HG03159 (cell line): Measurements from ENCODE around the gene CHCT1.
"Not testable (repeated sequence)": the region's sequence is repeated elsewhere in the genome, so short reads cannot be mapped to it uniquely, and the experiment has no call there.

Experiments used
- ATAC-seq: cut with Tn5 transposase; IDR thresholded peaks from one replicate; pipeline ENCODE4 v1.9.1; 2021; ENCODE audit warnings: mild to moderate bottlenecking, moderate library complexity; ENCODE audit not compliant: unreplicated experiment

CHCT1 gene

DNA sequence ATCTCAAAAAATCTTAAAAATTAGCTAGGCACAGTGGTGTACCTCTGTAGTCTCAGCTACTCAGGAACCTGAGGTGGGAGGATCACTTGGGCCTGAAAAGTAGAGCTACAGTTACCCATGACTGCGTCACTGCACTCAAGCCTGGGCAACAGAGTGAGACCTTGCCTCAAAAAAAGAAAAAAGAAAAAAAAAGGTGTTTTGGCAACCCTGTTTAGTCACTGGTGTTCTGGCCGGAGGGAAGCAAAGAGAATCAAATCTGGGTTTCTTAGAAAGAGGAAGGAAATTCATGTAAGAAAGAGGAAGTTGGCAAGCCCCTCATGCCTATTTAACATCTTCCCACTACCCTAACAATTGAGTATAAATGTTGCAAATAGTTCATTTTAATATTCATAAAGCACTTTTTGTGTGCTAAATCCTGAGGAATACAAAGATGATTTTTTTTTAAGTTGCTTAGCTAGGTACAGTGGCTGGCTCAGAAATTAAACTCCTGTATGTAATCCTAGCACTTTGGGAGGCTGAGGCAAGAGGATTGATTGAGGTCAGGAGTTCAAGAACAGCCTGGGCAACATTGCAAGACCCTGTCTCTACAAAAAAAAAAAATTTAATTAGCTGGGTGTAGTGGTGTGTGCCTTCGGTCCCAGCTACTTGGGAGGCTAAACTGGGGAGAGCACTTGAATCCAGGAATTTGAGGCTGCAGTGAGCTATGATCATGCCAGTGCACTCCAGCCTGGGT, 23.9 kb upstream of the CHCT1 start:
- peak; percentile 70 for ATAC-seq

DNA sequence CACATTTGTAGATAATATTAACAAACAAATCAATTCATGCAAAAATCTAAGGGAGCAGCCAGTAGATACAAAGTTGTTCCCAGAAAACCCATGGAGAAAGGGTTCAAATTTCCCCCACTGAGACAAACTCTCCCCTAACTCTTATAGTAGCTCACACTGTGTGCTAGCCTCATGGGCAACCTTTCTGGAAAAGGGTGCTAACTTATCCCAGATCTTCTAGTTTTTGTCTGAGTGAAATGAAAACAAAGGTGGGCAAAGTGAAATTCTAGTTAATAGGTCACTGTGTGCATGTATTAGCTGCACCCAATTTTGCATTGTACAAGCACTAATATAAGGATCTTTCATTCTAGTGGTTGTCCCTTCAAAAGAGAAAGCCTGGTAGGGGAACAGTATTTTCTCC, 20.5 kb upstream of the CHCT1 start:
- ATAC-seq: no peak

DNA sequence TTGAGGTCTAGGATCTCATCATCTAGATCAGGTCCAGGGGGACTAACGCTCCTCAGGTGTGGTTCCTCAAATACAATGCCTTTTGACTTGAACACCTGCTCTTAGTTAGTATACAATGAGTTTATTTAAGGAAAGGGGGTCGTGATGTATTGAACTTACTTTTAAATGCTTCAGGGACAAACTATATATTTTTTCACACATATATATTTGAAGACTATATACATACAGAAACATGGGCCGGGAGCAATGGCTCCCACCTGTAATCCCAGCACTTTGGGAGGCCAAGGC, 18.8 kb upstream of the CHCT1 start:
- ATAC-seq: no peak

GRCh38 chr17:60403962-60404361, 18.3 kb upstream of the CHCT1 start:
- no peak for ATAC-seq

DNA sequence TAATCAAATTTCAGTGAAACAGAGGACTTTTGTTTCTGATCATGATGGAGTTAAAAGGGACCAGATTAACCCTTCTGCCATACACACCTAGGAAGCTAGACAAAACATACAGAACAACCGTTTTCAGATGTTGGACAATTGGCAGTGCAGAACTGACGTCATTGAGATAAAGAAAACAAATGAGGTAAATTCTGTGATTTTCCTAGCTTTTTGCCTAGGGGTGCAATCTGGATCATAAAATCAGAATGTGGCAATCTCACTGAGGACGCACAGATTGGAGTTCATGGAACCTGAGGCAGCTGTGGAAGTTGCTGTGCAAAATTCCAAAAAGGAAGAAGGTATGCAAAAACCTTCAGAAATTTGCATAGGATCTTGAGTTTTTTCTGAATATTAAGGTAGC, 15.4 kb upstream of the CHCT1 start:
- ATAC-seq: no peak

DNA sequence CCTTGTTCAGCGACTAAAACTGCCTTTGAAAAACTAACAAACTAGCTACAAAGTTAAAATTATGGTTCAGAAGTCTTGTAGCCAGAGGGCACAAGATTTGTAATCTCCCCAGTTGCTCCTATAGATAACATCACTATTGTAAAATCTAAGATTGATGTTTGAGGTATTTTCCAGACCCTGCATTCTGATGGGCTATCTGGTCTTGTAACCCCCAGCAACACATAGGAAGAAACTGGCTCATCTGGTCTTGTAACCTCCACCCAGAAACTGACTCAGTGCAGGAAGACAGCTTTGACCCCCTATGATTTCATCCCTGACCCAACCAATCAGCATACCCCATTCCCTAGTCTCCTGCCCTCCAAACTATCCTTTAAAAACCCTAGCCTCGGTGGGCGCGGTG, 12.3 kb upstream of the CHCT1 start:
- ATAC-seq: no peak

GRCh38 chr17:60412701-60413100, 9.6 kb upstream of the CHCT1 start:
- no peak for ATAC-seq

- ATAC-seq: no peak
Measured at GRCh38 chr17:60415146-60415545, 7.1 kb upstream of the CHCT1 start.

- no peak for ATAC-seq
Measured at GRCh38 chr17:60416368-60416925, 5.8 kb upstream of the CHCT1 start.

- ATAC-seq: not testable (repeated sequence)
Measured at GRCh38 chr17:60419003-60419402, 3.3 kb upstream of the CHCT1 start.

- not testable (repeated sequence) for ATAC-seq
Measured at GRCh38 chr17:60419875-60420274, 2.4 kb upstream of the CHCT1 start.

DNA sequence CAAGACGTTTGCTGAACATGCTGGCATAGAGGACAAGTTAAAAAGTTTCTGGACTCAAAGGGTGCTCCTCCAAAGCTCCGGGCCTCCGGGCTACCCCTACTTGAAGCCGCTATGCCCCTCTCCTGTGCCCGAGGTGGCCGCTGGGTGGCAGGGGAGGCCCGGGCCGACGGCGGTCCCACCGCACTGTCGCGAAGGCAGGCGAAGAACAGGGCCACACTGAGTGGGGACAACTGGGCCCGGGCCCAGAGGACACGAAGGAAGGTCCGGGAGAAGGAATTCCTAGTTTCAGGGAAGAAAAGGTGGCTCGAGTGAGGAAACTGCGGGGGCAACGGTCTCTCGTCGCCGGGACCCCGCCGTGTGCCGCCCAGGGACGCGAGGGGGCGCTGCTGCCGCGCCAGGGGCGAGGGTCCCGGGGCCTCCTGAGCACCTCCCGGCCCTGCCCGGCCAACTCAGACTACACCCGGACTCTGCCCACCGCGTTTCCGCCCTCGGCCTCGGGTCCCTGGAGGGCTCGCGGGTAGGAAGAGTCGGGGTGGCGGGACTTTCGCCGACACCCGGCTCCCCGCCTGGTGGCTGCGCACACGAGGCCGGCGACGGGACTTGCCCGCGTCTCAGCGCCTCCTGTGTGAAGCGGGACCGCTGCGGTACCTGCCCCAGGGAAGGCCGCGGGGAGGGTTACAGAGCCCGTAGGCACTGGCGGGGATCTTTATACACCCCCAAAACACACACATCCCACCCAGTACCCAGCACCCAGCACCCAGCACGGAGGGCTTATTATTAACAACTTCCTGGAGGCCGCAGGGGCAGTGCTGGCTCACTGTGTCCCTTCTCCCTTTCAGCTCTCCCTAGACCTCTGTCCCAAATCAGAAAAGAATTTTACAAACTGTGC, 772 bp upstream of the CHCT1 start:
- ATAC-seq: peak; percentile 87

GRCh38 chr17:60423865-60424264, 1.6 kb downstream of the CHCT1 start:
- no peak for ATAC-seq

DNA sequence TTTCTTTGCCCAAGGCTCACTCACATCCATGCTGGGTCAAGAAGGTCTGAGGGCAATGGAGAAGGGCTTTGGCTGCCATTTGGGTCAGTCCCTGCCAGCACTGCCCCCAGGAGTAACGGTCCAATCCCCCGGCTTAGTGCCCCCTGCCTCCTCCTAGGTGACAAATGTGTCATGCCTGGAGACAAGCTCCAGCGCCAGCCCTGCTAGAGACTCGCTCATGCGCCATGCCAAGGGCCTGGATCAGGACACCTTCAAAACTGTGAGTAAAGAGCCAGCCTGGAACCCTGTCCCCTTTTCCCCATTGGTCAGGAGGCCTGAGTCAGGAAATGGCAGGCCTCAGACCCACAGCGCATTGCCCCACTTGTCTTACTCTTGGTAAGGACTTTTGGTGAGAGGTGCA, 3.3 kb downstream of the CHCT1 start:
- ATAC-seq: no peak

GRCh38 chr17:60426596-60426995, 4.3 kb downstream of the CHCT1 start:
- no peak for ATAC-seq

GRCh38 chr17:60428491-60428890, 6.2 kb downstream of the CHCT1 start:
- ATAC-seq: not testable (repeated sequence)

GRCh38 chr17:60430561-60430960, 8.3 kb downstream of the CHCT1 start:
- ATAC-seq: not testable (repeated sequence)

DNA sequence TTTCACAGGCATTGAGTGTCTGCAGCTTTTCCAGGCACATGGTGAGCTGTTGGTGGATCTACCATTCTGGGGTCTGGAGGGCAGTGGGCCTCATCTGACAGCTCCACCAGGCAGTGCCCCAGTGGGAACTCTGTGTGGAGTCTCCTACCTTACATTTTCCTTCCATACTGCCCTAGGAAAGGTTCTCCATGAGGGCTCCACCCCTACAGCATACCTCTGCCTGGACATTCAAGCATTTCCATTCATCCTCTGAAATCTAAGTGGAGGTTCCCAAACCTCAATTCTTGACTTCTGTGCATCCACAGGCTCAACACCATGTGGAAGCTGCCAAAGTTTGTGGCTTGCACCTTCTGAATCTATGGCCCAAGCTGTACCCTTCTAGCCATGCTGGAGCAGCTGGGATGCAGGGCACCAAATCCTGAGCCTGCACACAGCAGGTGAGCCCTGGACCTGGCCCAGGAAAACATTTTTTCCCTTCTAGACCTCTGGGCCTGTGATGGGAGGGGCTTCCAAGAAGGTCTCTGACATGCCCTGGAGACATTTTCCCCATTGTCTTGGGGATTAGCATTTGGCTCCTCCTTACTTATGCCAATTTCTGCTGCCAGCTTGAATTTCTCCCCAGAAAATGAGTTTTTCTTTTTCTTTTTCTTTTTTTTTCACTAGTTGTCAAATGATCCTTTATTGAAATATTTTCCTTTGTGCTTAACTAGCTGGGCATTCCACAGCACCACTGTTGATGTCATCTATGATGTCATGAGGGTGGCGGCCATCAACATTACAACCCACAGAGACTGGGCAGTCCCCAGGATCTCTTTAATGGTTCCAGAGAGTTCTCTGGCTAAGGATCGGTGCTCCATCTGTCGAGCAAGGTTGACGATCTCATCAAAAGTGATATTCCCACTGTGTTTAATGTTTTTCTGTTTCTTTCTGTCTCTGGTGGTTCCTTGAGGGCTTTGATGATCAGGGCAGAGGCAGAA, 11.0 kb downstream of the CHCT1 start:
- not testable (repeated sequence) for ATAC-seq

DNA sequence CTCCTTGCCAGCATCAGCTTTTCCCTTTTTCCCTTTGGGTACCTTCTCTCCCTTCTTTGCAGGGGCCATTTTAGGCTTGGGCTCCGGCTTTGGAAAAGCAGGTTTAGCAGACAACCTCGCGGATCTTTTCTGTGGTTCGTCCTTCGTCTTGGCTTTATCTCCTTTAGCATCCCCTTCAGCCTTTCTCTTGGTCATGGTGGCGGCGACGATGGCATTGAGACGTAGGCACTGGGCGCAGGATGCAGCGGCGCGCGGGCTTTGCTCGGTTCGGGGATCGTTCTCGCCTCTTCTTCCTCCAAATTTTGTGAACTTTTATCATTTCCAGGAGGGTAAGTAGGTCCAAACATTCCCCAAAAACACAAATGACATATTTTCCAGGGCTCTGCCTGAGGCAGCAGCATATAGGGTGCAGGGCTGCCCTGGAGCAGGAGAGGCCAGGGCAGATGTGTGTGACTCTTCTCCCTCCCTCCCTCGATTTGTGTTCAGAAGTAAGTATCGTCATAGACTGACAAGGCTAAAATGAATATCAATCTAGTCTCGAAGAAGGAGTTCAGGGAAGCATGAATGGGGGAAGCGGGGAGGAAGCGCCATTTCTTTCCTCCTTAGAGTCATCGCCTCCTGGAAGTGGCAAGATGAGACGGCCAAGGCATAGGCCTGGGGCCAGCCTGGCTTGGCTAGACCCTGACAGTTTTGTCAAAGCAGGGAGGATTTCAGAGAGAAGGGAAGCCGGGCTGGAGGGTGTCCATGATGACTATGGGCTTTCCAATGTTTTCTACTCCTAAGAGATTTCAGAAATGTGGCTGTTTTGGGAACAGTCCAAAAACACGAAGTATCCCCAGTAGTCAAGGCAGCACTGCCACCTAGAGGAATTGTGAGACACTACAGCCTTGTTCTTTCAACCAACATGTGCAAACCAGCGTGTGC, 13.2 kb downstream of the CHCT1 start:
- ATAC-seq: no peak

DNA sequence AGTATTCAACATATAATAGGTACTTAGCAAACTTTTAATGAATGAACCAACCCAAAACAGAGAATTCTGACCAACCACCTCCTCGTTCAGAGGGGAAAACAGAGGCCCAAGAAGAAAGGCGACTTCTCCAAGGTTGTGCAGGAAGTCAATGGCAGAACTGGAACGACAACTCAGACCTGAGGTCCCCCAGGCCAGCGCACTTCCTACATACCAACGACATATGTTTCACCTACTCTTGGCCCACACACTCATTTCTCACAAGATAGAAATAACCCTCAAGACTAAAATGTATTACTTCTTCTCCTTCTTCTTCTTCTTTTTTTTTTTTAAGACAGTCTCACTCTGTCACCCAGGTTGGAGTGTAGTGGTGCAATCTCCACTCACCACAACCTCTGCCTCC, 14.4 kb downstream of the CHCT1 start:
- ATAC-seq: no peak
